Measurements from ENCODE around the gene RRP7A. TPM values are rescaled to one million over a fixed set of nuclear protein-coding genes. Genes with fewer than 3 reads are reported as not detected.
"Not testable (repeated sequence)": the region's sequence is repeated elsewhere in the genome, so short reads cannot be mapped to it uniquely, and the experiment has no call there.

RRP7A gene
- total RNA-seq, 1 donor from 2014 or later = 47.9 TPM

GRCh38 chr22:42533638-42533977, 14.0 kb upstream of the RRP7A start:
- peaks cover 4% of the 10 kb centered on the region for H3K36me3 Mint-ChIP-seq (ENCODE audit: low read depth, unreplicated experiment)
- no peak for TF ChIP-seq CTCF (IDR thresholded peaks at IDR 0.05; ENCODE audit: unreplicated experiment)
- no peaks in the 10 kb centered on the region for H3K9me3 Mint-ChIP-seq (ENCODE audit: unreplicated experiment)
- no peaks in the 10 kb centered on the region for H3K4me1 Mint-ChIP-seq (ENCODE audit: unreplicated experiment)
- no peak overlapping the region for H3K27ac Mint-ChIP-seq (ENCODE audit: unreplicated experiment)
- DNase-seq (ENCODE audit: low spot score) = no peak
- H3K27me3 Mint-ChIP-seq (ENCODE audit: unreplicated experiment) = peaks cover 6% of the 10 kb centered on the region
- H3K4me3 Mint-ChIP-seq (ENCODE audit: unreplicated experiment) = no peak overlapping the region

GRCh38 chr22:42531401-42532084, 11.9 kb upstream of the RRP7A start:
- H3K36me3 Mint-ChIP-seq (ENCODE audit: low read depth, unreplicated experiment); DNase-seq (ENCODE audit: low spot score); H3K27ac Mint-ChIP-seq (ENCODE audit: unreplicated experiment); H3K9me3 Mint-ChIP-seq (ENCODE audit: unreplicated experiment); H3K4me3 Mint-ChIP-seq (ENCODE audit: unreplicated experiment); H3K27me3 Mint-ChIP-seq (ENCODE audit: unreplicated experiment); H3K4me1 Mint-ChIP-seq (ENCODE audit: unreplicated experiment): not testable (repeated sequence)

DNA sequence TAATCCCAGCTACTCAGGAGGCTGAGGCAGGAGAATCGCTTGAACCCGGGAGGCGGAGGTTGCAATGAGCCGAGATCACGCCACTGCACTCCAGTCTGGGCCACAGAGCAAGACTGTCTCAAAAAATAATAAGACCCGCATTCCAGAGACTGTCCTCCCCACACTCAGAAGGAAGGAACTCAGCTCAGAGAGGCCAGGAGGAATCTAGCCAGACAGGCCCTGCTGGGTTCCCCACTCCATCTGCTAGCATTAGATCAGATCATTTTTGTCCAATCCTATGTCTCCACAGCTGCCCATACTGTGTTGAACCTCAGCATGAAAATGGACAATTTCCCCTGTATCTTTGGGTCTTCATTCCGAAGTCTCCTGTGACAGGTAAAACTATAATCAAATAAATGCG, 9.8 kb upstream of the RRP7A start:
- H3K27ac Mint-ChIP-seq (ENCODE audit: unreplicated experiment); H3K36me3 Mint-ChIP-seq (ENCODE audit: low read depth, unreplicated experiment); H3K9me3 Mint-ChIP-seq (ENCODE audit: unreplicated experiment); H3K4me3 Mint-ChIP-seq (ENCODE audit: unreplicated experiment); DNase-seq (ENCODE audit: low spot score); H3K4me1 Mint-ChIP-seq (ENCODE audit: unreplicated experiment); H3K27me3 Mint-ChIP-seq (ENCODE audit: unreplicated experiment): not testable (repeated sequence)

DNA sequence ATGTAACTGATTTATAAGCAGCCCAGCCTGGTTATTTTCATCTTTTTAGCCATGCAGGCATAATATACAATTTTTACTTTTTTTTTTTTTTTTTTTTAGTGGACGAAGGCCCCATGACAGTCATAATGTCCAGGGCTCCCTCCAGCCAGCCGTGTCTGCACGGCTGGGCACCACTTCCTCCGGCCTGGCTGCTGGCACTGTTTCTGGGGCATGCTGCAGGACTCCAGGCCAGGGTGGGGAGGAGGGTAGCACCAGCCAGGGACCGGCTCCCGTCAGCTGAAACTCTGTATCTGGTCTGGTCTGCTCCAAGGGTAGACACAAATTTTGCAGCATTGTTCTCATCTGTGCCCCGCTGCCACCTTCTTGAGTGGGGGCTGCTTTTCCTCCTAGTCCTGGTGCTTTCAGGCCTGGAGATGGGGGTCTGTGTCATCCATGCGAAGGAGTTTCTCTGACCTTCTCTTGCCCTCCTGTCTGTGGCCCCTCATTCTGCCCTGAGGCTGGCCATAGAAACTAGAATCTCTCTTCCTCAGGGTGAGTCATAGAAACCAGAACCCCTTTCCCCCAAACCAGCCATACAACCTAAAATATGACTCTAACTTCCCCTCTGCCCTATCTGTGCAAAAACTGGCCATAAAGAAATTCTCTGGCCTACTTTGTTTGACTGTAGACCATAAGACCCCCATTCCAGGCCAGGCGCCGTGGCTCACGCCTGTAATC, 9.2 kb upstream of the RRP7A start:
- Mint-ChIP-seq H3K9me3 (ENCODE audit: unreplicated experiment) (no peaks in the 10 kb centered on the region), H3K4me3 (ENCODE audit: unreplicated experiment) (no peak overlapping the region), H3K27ac (ENCODE audit: unreplicated experiment) (peak overlapping the region; percentile 26), H3K4me1 (ENCODE audit: unreplicated experiment) (no peaks in the 10 kb centered on the region), H3K27me3 (ENCODE audit: unreplicated experiment) (peaks cover 4% of the 10 kb centered on the region), H3K36me3 (ENCODE audit: low read depth, unreplicated experiment) (peaks cover 4% of the 10 kb centered on the region)
- no peak for TF ChIP-seq CTCF (IDR thresholded peaks at IDR 0.05; ENCODE audit: unreplicated experiment)
- no peak for DNase-seq (ENCODE audit: low spot score)

- no peak for DNase-seq (ENCODE audit: low spot score)
- H3K27me3 Mint-ChIP-seq (ENCODE audit: unreplicated experiment) = peaks cover 10% of the 10 kb centered on the region
- H3K36me3 Mint-ChIP-seq (ENCODE audit: low read depth, unreplicated experiment) = peaks cover 4% of the 10 kb centered on the region
- H3K27ac Mint-ChIP-seq (ENCODE audit: unreplicated experiment) = no peak overlapping the region
- no peak overlapping the region for H3K4me3 Mint-ChIP-seq (ENCODE audit: unreplicated experiment)
- no peak for TF ChIP-seq CTCF (IDR thresholded peaks at IDR 0.05; ENCODE audit: unreplicated experiment)
- peaks cover 12% of the 10 kb centered on the region for H3K4me1 Mint-ChIP-seq (ENCODE audit: unreplicated experiment)
- no peaks in the 10 kb centered on the region for H3K9me3 Mint-ChIP-seq (ENCODE audit: unreplicated experiment)
Observed at GRCh38 chr22:42522546-42522945, 3.0 kb upstream of the RRP7A start.

GRCh38 chr22:42521228-42521546, 1.6 kb upstream of the RRP7A start:
- peaks cover 12% of the 10 kb centered on the region for H3K4me1 Mint-ChIP-seq (ENCODE audit: unreplicated experiment)
- H3K36me3 Mint-ChIP-seq (ENCODE audit: low read depth, unreplicated experiment) = peaks cover 4% of the 10 kb centered on the region
- no peak overlapping the region for H3K27ac Mint-ChIP-seq (ENCODE audit: unreplicated experiment)
- no peak for TF ChIP-seq CTCF (IDR thresholded peaks at IDR 0.05; ENCODE audit: unreplicated experiment)
- H3K4me3 Mint-ChIP-seq (ENCODE audit: unreplicated experiment) = no peak overlapping the region
- no peak for DNase-seq (ENCODE audit: low spot score)
- H3K27me3 Mint-ChIP-seq (ENCODE audit: unreplicated experiment) = peaks cover 10% of the 10 kb centered on the region
- H3K9me3 Mint-ChIP-seq (ENCODE audit: unreplicated experiment) = no peaks in the 10 kb centered on the region

DNA sequence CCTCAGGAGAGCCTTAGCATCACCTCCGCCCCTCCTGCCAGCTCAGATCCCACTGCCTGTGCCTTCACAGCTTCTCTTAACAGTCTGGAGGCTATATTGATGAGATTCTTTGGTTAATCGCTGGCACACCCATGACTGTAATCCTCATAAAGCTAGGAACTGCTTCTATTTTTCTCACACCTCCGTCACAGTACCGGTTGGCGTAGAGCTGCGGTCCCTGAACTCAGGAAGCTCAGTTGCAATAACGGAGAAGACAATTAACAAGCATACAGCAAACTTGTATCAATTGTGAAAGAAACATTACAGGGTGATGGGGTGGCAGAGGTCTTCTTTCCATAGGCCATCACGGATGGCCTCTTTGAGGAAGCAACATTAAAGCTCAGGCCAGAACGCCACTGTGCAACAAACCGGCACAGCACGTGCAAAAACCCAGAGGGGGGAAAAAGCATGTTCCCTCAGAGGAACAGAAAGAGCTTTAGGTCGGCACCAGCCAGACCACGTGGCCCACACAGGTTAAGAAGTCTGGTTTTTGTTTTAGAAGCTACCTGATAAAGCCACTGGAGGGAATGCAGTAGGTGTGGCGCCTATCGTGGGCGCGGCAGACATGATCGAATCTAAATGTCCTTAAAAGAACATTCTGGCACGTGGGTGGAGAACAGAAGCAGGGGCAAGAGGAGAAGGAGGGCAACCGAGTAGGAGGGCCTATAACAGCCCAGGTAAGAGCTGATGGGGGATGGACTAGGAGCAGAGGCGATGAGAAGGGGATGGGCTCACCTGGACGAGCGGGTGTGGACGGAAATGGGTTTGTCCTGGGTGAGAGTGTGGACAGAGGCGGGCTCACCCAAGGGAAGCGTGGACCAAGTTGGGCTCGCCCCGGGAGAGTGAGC, 715 bp downstream of the RRP7A start:
- H3K27ac Mint-ChIP-seq (ENCODE audit: unreplicated experiment) = peak overlapping the region; percentile 65
- H3K9me3 Mint-ChIP-seq (ENCODE audit: unreplicated experiment); H3K36me3 Mint-ChIP-seq (ENCODE audit: low read depth, unreplicated experiment); DNase-seq (ENCODE audit: low spot score); H3K27me3 Mint-ChIP-seq (ENCODE audit: unreplicated experiment): not testable (repeated sequence)
- H3K4me3 Mint-ChIP-seq (ENCODE audit: unreplicated experiment) = peak overlapping the region; percentile 99
- peaks cover 12% of the 10 kb centered on the region for H3K4me1 Mint-ChIP-seq (ENCODE audit: unreplicated experiment)

DNA sequence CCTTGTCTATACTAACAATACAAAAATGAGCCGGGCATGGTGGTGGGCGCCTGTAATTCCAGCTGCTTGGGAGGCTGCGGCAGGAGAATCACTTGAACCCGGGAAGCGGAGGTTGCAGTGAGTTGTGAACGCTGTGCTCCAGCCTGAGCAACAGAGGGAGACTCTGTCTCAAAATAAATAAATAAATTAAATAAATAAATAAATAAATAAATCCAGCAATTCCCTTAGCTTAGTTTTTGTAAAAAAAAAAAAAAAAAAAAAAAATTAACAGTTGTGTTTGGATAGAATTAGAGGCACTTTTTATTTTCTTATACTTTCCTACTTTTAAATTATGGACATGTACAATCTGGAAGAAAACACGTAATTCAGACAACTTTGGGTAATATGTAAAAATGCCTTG, 2.5 kb downstream of the RRP7A start:
- H3K9me3 Mint-ChIP-seq (ENCODE audit: unreplicated experiment); H3K4me3 Mint-ChIP-seq (ENCODE audit: unreplicated experiment); H3K27me3 Mint-ChIP-seq (ENCODE audit: unreplicated experiment); H3K27ac Mint-ChIP-seq (ENCODE audit: unreplicated experiment); DNase-seq (ENCODE audit: low spot score); H3K36me3 Mint-ChIP-seq (ENCODE audit: low read depth, unreplicated experiment): not testable (repeated sequence)
- peaks cover 15% of the 10 kb centered on the region for H3K4me1 Mint-ChIP-seq (ENCODE audit: unreplicated experiment)
